PC-9 (cell line): ENCODE measurements around the gene AGAP3. TPM values are rescaled to one million over a fixed set of nuclear protein-coding genes. Genes with fewer than 3 reads are reported as not detected.
A peak's percentile ranks its signal among the peaks of the same experiment; 100 is the strongest.

Experiments used
- BruUV-seq: library from RNA; stranded (reverse); fragments of 400-500 nt; replicated peaks from 2 replicates; lab custom pipeline; 2021; lab: Mats Ljungman, UMichigan
- CTCF ChIA-PET: fragments of 300-600 bp; sonication (Branson Sonifier 250); formaldehyde crosslinking; loops from one replicate; lab custom pipeline; 2022; ENCODE audit warnings: antibody characterized with exemption; lab: Charles Lee
- POLR2A ChIA-PET: fragments of 300-600 bp; sonication (Branson Sonifier 250); formaldehyde crosslinking; loops from one replicate; lab custom pipeline; 2022; ENCODE audit warnings: antibody characterized with exemption; ENCODE audit not compliant: unreplicated experiment; lab: Charles Lee
- DNase-seq, 2 experiments: peaks; one replicate each; pipeline versions ENCODE4 v3.0.0 to v3.0.0-alpha.2; 2015 to 2022; ENCODE audit warnings: mixed read lengths in 1 of 2
- H2AFZ ChIP-seq: fragments of 200-600 bp; sonication (generic); 2 replicates; pipeline ENCODE4 v1.8.1; 2017; ENCODE audit warnings: antibody characterized with exemption
- H3F3A ChIP-seq: fragments of 200-600 bp; sonication (generic); 2 replicates; pipeline ENCODE4 v1.8.1; 2017; ENCODE audit warnings: antibody characterized with exemption, mild to moderate bottlenecking, low read depth; ENCODE audit not compliant: insufficient read depth
- H3K27ac ChIP-seq: fragments of 200-600 bp; sonication (generic); 2 replicates; pipeline ENCODE4 v1.6.1; 2016; ENCODE audit warnings: mixed run types
- H3K27me3 ChIP-seq: fragments of 200-600 bp; sonication (generic); 2 replicates; pipeline ENCODE4 v1.6.1; 2016; ENCODE audit warnings: low read depth, mixed run types; ENCODE audit not compliant: insufficient read depth
- H3K36me3 ChIP-seq: fragments of 200-600 bp; sonication (generic); 2 replicates; pipeline ENCODE4 v1.6.1; 2016; ENCODE audit warnings: low read depth, mixed run types
- H3K4me1 ChIP-seq: fragments of 200-600 bp; sonication (generic); replicated peaks from 2 replicates; pipeline ENCODE4 v1.6.1; 2016; ENCODE audit warnings: mixed run types; ENCODE audit not compliant: insufficient read depth
- H3K4me2 ChIP-seq: fragments of 200-600 bp; sonication (generic); 2 replicates; pipeline ENCODE4 v1.6.1; 2017; ENCODE audit warnings: mixed run types
- H3K4me3 ChIP-seq: fragments of 200-600 bp; sonication (generic); 2 replicates; pipeline ENCODE4 v1.6.1; 2016; ENCODE audit warnings: mixed run types
- H3K79me2 ChIP-seq: fragments of 200-600 bp; sonication (generic); 2 replicates; pipeline ENCODE4 v1.6.1; 2017; ENCODE audit warnings: low read depth, mixed run types
- H3K9me2 ChIP-seq: fragments of 200-600 bp; sonication (generic); 2 replicates; pipeline ENCODE4 v1.8.1; 2017; ENCODE audit warnings: mild to moderate bottlenecking; ENCODE audit not compliant: insufficient read depth
- H3K9me3 ChIP-seq: fragments of 200-600 bp; sonication (generic); 2 replicates; pipeline ENCODE4 v1.8.1; 2016; ENCODE audit warnings: low read depth; ENCODE audit not compliant: insufficient read depth
- H4K20me1 ChIP-seq: fragments of 200-600 bp; sonication (generic); 2 replicates; pipeline ENCODE4 v1.8.1; 2017; ENCODE audit not compliant: insufficient read depth
- EZH2 ChIP-seq: fragments of 200-600 bp; sonication (generic); IDR thresholded peaks from 2 replicates; pipeline ENCODE4 v1.8.0; 2017; ENCODE audit warnings: antibody characterized with exemption, low read depth
- intact Hi-C: fragments of 100-400 bp; cut with micrococcal nuclease; formaldehyde crosslinking; loops from one replicate; pipeline ENCODE4 v1.10.0; 2022; ENCODE audit not compliant: unreplicated experiment
- total RNA-seq: library from RNA; stranded (reverse); gene quantifications from 2 replicates; pipeline ENCODE4 v1.2.3, GENCODE V29; 2021
- TF ChIP-seq, protein P1 (sequence below): fragments of 200-600 bp; sonication (generic); conservative IDR thresholded peaks from 2 replicates; pipeline ENCODE4 v1.6.1; 2017; ENCODE audit warnings: mixed run types, antibody characterized with exemption, mild to moderate bottlenecking, moderate library complexity

AGAP3 gene
- total RNA-seq, 1 experiment from 2014 or later: 103 TPM

GRCh38 chr7:151083071-151083823, 3.0 kb upstream of the AGAP3 start, which contains the start of gene TMUB1:
Gene TMUB1, minus strand, starts transcription at chr7:151083493. Its CDS starts 930 bp downstream, at chr7:151082563.
- ChIA-PET POLR2A (interaction anchor here (0.6 to 0.8 kb wide), 2 partner anchors 180 to 277 kb away, joined by 3 to 4 read pairs; no protein-coding TSS in a partner anchor), CTCF (interaction anchor here (0.6 to 1.0 kb wide), 3 partner anchors 20 to 1004 kb away, joined by 3 to 5 read pairs (median 4); partner anchors contain the start of gene ABCF2)
- H2AFZ ChIP-seq: peak within 1 kb of the TSS; percentile 83
- no TSS peak for BruUV-seq
- H3K4me1 ChIP-seq: peaks cover 43% of the 10 kb centered on the region
- TF ChIP-seq, protein P1, sequence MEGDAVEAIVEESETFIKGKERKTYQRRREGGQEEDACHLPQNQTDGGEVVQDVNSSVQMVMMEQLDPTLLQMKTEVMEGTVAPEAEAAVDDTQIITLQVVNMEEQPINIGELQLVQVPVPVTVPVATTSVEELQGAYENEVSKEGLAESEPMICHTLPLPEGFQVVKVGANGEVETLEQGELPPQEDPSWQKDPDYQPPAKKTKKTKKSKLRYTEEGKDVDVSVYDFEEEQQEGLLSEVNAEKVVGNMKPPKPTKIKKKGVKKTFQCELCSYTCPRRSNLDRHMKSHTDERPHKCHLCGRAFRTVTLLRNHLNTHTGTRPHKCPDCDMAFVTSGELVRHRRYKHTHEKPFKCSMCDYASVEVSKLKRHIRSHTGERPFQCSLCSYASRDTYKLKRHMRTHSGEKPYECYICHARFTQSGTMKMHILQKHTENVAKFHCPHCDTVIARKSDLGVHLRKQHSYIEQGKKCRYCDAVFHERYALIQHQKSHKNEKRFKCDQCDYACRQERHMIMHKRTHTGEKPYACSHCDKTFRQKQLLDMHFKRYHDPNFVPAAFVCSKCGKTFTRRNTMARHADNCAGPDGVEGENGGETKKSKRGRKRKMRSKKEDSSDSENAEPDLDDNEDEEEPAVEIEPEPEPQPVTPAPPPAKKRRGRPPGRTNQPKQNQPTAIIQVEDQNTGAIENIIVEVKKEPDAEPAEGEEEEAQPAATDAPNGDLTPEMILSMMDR: no peak
- no peak for TF ChIP-seq EZH2
- no peaks in the 10 kb centered on the region for H3K9me2 ChIP-seq
- peak within 1 kb of the TSS; percentile 70; the same call in 1 of the 2 replicates for H3K27ac ChIP-seq
- peak within 1 kb of the TSS; percentile 100 for H3K4me2 ChIP-seq
- no peaks in the 10 kb centered on the region for H3K36me3 ChIP-seq
- peak within 1 kb of the TSS; percentile 89 for H3K4me3 ChIP-seq
- peaks cover 46% of the 10 kb centered on the region; the same call in 1 of the 2 replicates for H3F3A ChIP-seq
- intact Hi-C loops: loop anchor here (10.0 kb wide), 1 partner anchor 108 kb away; the partner anchor contains the start of gene KCNH2
- peak; percentile 62 to 77 for DNase-seq
- no peaks in the 10 kb centered on the region for H3K9me3 ChIP-seq
- peaks cover 52% of the 10 kb centered on the region for H3K79me2 ChIP-seq
- H3K27me3 ChIP-seq: no peaks in the 10 kb centered on the region
- peaks cover 14% of the 10 kb centered on the region for H4K20me1 ChIP-seq

DNA sequence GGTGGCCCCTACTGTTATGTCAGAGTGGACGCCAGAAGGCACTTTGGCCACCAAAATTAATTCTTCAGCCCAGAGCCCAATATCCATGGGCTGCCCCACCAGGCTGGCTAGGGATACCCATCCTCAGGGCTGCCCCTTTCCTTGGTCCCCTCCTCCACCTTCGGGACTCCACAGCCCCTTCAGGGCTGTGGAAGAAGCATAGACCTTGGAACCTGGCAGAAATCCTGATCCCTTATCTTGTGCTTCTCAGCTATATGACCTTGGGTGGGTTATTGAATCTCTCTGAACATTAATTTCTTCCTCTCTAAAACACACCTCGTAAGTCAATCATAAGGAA, 2.5 kb upstream of the AGAP3 start:
- intact Hi-C loops: loop anchor here (10.0 kb wide), 1 partner anchor 109 kb away; the partner anchor contains the start of gene KCNH2
- Histone ChIP-seq H3K4me3 (peak overlapping the region; percentile 89), H3K4me2 (peak overlapping the region; percentile 100), H3F3A (peaks cover 42% of the 10 kb centered on the region; the same call in 1 of the 2 replicates), H3K4me1 (peaks cover 48% of the 10 kb centered on the region), H3K79me2 (peaks cover 54% of the 10 kb centered on the region), H4K20me1 (peaks cover 18% of the 10 kb centered on the region), H2AFZ (peak overlapping the region; percentile 83), H3K9me2 (no peaks in the 10 kb centered on the region), H3K36me3 (no peaks in the 10 kb centered on the region), H3K9me3 (no peaks in the 10 kb centered on the region), H3K27ac (no peak overlapping the region), H3K27me3 (no peaks in the 10 kb centered on the region)
- ChIA-PET CTCF (interaction anchor here (0.6 kb wide), 1 partner anchor 143 kb away, joined by 3 read pairs; the partner anchor contains the start of gene ABCF2), POLR2A (interaction anchor here (0.6 kb wide), 1 partner anchor 276 kb away, joined by 4 read pairs; no protein-coding TSS in a partner anchor)
- BruUV-seq: no TSS peak
- no peak for DNase-seq
- TF ChIP-seq EZH2: no peak
- TF ChIP-seq, protein P1: no peak

GRCh38 chr7:151085329-151085690, 965 bp upstream of the AGAP3 start:
- intact Hi-C loops: loop anchor here (10.0 kb wide), 1 partner anchor 111 kb away; the partner anchor contains the start of gene KCNH2
- Histone ChIP-seq H3K4me3 (peak overlapping the region; percentile 72; the same call in 1 of the 2 replicates), H3K9me2 (no peaks in the 10 kb centered on the region), H2AFZ (peak overlapping the region; percentile 91), H3F3A (peaks cover 35% of the 10 kb centered on the region; the same call in 1 of the 2 replicates), H4K20me1 (peaks cover 25% of the 10 kb centered on the region), H3K9me3 (no peaks in the 10 kb centered on the region), H3K79me2 (peaks cover 54% of the 10 kb centered on the region), H3K4me1 (peaks cover 47% of the 10 kb centered on the region), H3K36me3 (no peaks in the 10 kb centered on the region), H3K27me3 (no peaks in the 10 kb centered on the region), H3K4me2 (peak overlapping the region; percentile 96), H3K27ac (no peak overlapping the region)
- ChIA-PET POLR2A (interaction anchor here (0.6 to 0.7 kb wide), 3 partner anchors 9 to 52 kb away, joined by 3 to 8 read pairs (median 5); no protein-coding TSS in a partner anchor), CTCF (interaction anchor here (0.6 to 0.7 kb wide), 3 partner anchors 23 to 513 kb away, joined by 3 read pairs; no protein-coding TSS in a partner anchor)
- no TSS peak for BruUV-seq
- no peak for DNase-seq
- TF ChIP-seq, protein P1: no peak
- TF ChIP-seq EZH2: no peak
